GM18873 (cell line): ENCODE results near the gene DSCAML1.

Experiments
- ATAC-seq: cut with Tn5 transposase; IDR thresholded peaks from one replicate; pipeline ENCODE4 v1.9.1; 2021; ENCODE audit warnings: mild to moderate bottlenecking, moderate library complexity, moderate number of reproducible peaks; ENCODE audit not compliant: unreplicated experiment, low FRiP score

DSCAML1 gene

DNA sequence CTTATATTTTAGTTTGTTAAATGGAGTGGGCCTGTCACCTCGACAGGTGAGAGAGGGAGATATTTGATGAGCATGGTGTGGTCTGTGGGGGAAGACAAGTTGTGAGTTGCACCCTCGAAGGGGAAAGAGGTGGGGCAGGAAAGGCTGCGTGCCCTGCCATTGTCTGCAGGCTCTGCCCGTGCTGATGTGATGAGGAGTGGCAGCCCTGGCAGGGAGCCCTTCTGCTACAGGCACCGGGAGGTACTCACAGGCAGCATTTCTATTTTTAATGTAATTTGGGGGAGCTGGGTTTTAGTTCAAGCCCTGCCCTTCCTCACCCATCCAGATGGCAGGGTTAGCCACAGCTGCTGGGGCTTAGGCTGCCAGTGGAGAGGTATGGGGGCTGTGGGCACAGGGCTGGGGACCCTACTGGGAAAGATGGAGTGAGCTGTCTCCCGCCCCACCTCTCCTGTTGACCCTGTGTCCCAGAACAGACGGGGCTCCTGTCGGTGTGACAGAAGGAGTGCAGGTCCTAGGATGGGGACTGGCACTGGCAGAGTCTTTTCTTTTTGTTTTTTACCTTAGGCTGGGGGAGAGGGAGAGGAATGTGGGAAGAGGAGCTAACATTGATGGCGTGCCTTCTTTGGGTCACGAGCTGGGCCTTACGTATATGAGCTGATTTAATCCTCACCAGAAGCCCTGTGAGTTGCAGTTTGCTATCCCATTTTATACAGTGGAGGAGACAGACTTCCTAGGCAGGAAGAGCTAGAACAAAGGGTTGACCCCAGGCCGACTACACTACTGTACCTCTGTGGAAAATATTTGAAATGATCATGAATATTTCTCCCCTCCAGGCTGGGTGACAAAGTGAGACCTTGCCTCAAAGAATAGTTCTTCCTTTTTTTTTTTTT lies 417.8 kb downstream of the DSCAML1 start:
- ATAC-seq, result no peak
